ENCODE data around the gene SPDYE16.

DNA sequence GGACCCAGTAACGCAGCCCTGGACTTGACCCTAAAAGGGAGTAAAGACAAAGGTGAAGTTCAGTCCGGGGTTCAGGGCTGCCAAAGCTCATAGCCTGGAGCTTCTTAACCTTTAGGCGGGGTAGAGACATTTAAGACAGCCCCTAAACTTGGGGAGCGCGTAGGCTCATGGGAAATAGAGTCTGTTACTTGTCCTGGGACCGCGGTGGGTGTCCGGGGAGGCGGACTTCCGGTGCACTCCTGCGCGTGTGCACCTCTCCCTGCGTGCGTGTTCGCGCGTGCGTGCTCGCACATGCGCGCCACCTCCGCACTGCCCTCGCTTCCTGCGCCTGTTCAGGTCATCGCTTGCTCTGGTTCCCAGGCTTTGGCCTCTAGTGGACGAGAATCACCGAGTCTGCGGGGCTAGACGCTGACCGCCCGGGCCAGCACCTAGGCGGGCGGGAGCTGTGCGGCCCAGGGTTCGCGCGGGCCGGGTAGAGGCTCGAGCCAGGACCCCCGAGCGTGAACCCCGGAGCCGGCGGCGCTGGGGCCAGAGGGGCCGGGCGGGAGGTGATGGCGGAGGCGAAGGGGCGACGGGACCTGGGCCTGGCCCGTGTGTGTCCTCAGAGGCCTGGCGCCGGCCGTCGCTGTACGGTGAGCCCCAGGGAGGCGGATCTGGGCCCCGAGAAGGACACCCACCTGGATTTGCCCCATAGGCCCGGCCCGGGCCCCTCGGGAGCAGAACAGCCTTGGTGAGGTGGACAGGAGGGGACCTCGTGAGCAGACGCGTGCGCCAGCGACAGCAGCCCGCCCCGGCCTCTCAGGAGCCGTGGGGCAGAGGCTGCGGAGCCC, 6.1 kb upstream of the SPDYE16 start:
- TF ChIP-seq, protein P1, sequence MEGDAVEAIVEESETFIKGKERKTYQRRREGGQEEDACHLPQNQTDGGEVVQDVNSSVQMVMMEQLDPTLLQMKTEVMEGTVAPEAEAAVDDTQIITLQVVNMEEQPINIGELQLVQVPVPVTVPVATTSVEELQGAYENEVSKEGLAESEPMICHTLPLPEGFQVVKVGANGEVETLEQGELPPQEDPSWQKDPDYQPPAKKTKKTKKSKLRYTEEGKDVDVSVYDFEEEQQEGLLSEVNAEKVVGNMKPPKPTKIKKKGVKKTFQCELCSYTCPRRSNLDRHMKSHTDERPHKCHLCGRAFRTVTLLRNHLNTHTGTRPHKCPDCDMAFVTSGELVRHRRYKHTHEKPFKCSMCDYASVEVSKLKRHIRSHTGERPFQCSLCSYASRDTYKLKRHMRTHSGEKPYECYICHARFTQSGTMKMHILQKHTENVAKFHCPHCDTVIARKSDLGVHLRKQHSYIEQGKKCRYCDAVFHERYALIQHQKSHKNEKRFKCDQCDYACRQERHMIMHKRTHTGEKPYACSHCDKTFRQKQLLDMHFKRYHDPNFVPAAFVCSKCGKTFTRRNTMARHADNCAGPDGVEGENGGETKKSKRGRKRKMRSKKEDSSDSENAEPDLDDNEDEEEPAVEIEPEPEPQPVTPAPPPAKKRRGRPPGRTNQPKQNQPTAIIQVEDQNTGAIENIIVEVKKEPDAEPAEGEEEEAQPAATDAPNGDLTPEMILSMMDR (IDR thresholded peaks at IDR 0.05 in 4 of 5, conservative IDR thresholded peaks at IDR 0.05 in 1 of 5) = peak in 2 of 5 experiments; percentile 10 to 12
- TF ChIP-seq POLR2A (IDR thresholded peaks at IDR 0.05) = peak; percentile 65 to 67

Measured in gastrocnemius medialis (tissue), 4 donors.